Pancreas (tissue), 10 donors: Measurements from ENCODE around the gene RNF41. TPM values are rescaled to one million over a fixed set of nuclear protein-coding genes. Genes with fewer than 3 reads are reported as not detected.

Experiments
- ATAC-seq, 4 donors: fragments of 200-7000 bp; cut with Tn5 transposase; one replicate each; pipeline versions ENCODE4 v1.8.0 to v1.9.1; 2020; ENCODE audit warnings: mild to moderate bottlenecking in 4 of 4, moderate library complexity in 4 of 4
- DNase-seq, 6 donors: peaks; one replicate each; pipeline ENCODE4 v3.0.0-alpha.2; 2020
- FAIRE-seq: peaks from 2 replicates; lab custom pipeline; 2012; peaks lifted over from hg19 to GRCh38; lab: Jason Lieb, UNC
- H3K27ac ChIP-seq, 4 donors: fragments of 200-600 bp; sonication (generic); 1 replicate in 3 of 4; 2 replicates in 1 of 4; pipeline versions ENCODE4 v1.5.0 to v1.8.0; 2020
- H3K27me3 ChIP-seq, 4 donors: fragments of 200-600 bp; one replicate each; pipeline ENCODE4 v1.8.0; 2021
- H3K36me3 ChIP-seq, 3 donors: fragments of 200-600 bp; sonication (generic) in 1 of 3; one replicate each; pipeline versions ENCODE4 v1.5.0 to v1.8.0; 2020 to 2021
- H3K4me1 ChIP-seq, 3 donors: fragments of 200-600 bp; one replicate each; pipeline ENCODE4 v1.8.0; 2021
- H3K4me3 ChIP-seq, 4 donors: fragments of 200-600 bp; sonication (generic) in 2 of 4; one replicate each; pipeline versions ENCODE4 v1.5.0 to v1.8.0; 2020 to 2021
- H3K9me3 ChIP-seq, 4 donors: fragments of 200-600 bp; one replicate each; pipeline ENCODE4 v1.8.0; 2021
- WGBS, 2 donors: extraction: QIAGEN DNeasy Blood & Tissue Kit; methylation state at CpG; one replicate each; pipeline ENCODE4 v1.1.7; 2013; 5-methylcytosine and 5-hydroxymethylcytosine counted together
- intact Hi-C, 3 donors: fragments of 100-400 bp; cut with DNase I; formaldehyde crosslinking; loops; one replicate each; pipeline versions ENCODE4 v1.11.1 to v1.14.2; 2022
- polyA plus RNA-seq, 2 donors: library from polyadenylated mRNA; stranded (reverse); fragments of 200-250 nt; gene quantifications; one replicate each; pipeline ENCODE4 v1.2.3, GENCODE V29; 2013
- total RNA-seq, 6 donors: library from RNA; stranded (reverse); fragmentation: NEBNext Ultra II Directional in 4 of 6; extraction: Animal tissue kit (Norgen Biotek cat#: 25700) in 4 of 6; gene quantifications; one replicate each; pipeline versions ENCODE4 v1.2.1 to v1.2.4, GENCODE V29; 2021 to 2023
- TF ChIP-seq, protein P1 (sequence below), 4 donors: fragments of 200-600 bp; sonication (generic) in 3 of 4; IDR thresholded peaks; one replicate each; pipeline versions ENCODE4 v1.5.0 to v1.8.0; 2021; ENCODE audit warnings: antibody characterized with exemption in 4 of 4
- donor health status: healthy with polysubstance abuse.
- donor health status: DM: no; HTN: no; CAD: no; lungs with moderate emphysema.
- donor health status: DM: no; HTN: no; CAD: no.
- donor health status: control.
- donor health status: control.
- donor health status: Bipolar disorder and iron deficiency.
- donor health status: DM: yes; HTN: yes; CAD: no.
- donor health status: DM: no; HTN: no; CAD: no.
- donor health status: DM: no; HTN: no; CAD: no.
- donor health status: DM: yes; HTN: yes; CAD: no.

The RNF41 gene
- total and polyA plus RNA-seq, 8 donors = 6.8 to 21.9 (median 15.9) TPM

GRCh38 chr12:56152756-56153677, 68.7 kb downstream of the RNF41 start:
- no peaks in the 10 kb centered on the region for H3K36me3 ChIP-seq
- H3K4me3 ChIP-seq = peak overlapping the region; percentile 15 to 59 (median 55)
- TF ChIP-seq, protein P1, sequence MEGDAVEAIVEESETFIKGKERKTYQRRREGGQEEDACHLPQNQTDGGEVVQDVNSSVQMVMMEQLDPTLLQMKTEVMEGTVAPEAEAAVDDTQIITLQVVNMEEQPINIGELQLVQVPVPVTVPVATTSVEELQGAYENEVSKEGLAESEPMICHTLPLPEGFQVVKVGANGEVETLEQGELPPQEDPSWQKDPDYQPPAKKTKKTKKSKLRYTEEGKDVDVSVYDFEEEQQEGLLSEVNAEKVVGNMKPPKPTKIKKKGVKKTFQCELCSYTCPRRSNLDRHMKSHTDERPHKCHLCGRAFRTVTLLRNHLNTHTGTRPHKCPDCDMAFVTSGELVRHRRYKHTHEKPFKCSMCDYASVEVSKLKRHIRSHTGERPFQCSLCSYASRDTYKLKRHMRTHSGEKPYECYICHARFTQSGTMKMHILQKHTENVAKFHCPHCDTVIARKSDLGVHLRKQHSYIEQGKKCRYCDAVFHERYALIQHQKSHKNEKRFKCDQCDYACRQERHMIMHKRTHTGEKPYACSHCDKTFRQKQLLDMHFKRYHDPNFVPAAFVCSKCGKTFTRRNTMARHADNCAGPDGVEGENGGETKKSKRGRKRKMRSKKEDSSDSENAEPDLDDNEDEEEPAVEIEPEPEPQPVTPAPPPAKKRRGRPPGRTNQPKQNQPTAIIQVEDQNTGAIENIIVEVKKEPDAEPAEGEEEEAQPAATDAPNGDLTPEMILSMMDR (IDR thresholded peaks at IDR 0.05) = no peak
- H3K27me3 ChIP-seq = no peaks in the 10 kb centered on the region
- ATAC-seq (no peak), FAIRE-seq (no peak), DNase-seq (no peak)
- H3K27ac ChIP-seq = peak overlapping the region in 1 of 4 donors; percentile 96
- no peaks in the 10 kb centered on the region for H3K9me3 ChIP-seq
- WGBS, 2 donors = 10 to 15% methylated on average over 8 of the region's 8 CpGs
- intact Hi-C loops = no loop called here
- peaks cover 5 to 15% (median 8%) of the 10 kb centered on the region in 3 donors for H3K4me1 ChIP-seq

Other genes starting within 250 kb of the RNF41 start
- 10 to 100 TPM; 25.8 to 76.8 (median 37.6) TPM for gene RAB5B, start 247.8 kb downstream of the RNF41 start, total RNA-seq
- 10 to 100 TPM; 19.8 to 37.1 TPM for gene RAB5B, start 247.8 kb downstream of the RNF41 start, polyA plus RNA-seq
- 10 to 100 TPM in 3 of 6 donors, 1 to 10 TPM in 3; 6.0 to 17.4 (median 9.2) TPM for gene SUOX, start 224.6 kb downstream of the RNF41 start, total RNA-seq
- 10 to 100 TPM; 15.4 to 20.4 TPM for gene SUOX, start 224.6 kb downstream of the RNF41 start, polyA plus RNA-seq
- gene IKZF4, start 200.9 kb downstream of the RNF41 start, total RNA-seq = 1 to 10 TPM; 2.4 to 5.0 (median 3.1) TPM
- gene IKZF4, start 200.9 kb downstream of the RNF41 start, polyA plus RNA-seq = 1 to 10 TPM; 1.8 to 3.7 TPM
- 10 to 100 TPM; 13.8 to 37.2 (median 27.5) TPM for gene RPS26, start 180.0 kb downstream of the RNF41 start, total RNA-seq
- 100 to 1,000 TPM; 438 to 593 TPM for gene RPS26, start 180.0 kb downstream of the RNF41 start, polyA plus RNA-seq
- 100 to 1,000 TPM in 1 of 6 donors, 10 to 100 TPM in 5; 29.5 to 106 (median 50.7) TPM for gene ERBB3, start 141.8 kb downstream of the RNF41 start, total RNA-seq
- gene ERBB3, start 141.8 kb downstream of the RNF41 start, polyA plus RNA-seq = 10 to 100 TPM; 35.1 to 50.1 TPM
- 10 to 100 TPM; 30.1 to 59.8 (median 42.7) TPM for gene PA2G4, start 117.4 kb downstream of the RNF41 start, total RNA-seq
- gene PA2G4, start 117.4 kb downstream of the RNF41 start, polyA plus RNA-seq = 10 to 100 TPM; 38.2 to 43.5 TPM
- 1,000 to 10,000 TPM; 2,275 to 3,960 (median 2,741) TPM for gene RPL41, start 105.3 kb downstream of the RNF41 start, total RNA-seq
- gene RPL41, start 105.3 kb downstream of the RNF41 start, polyA plus RNA-seq = 1,000 to 10,000 TPM; 1,821 to 3,381 TPM
- 1 to 10 TPM; 2.6 to 4.1 (median 3.2) TPM for gene ZC3H10, start 103.7 kb downstream of the RNF41 start, total RNA-seq
- gene ZC3H10, start 103.7 kb downstream of the RNF41 start, polyA plus RNA-seq = 1 to 10 TPM; 1.9 to 3.0 TPM
- 10 to 100 TPM; 42.8 to 55.1 (median 46.5) TPM for gene ESYT1, start 93.7 kb downstream of the RNF41 start, total RNA-seq
- gene ESYT1, start 93.7 kb downstream of the RNF41 start, polyA plus RNA-seq = 10 to 100 TPM; 22.5 to 40.2 TPM
- 10 to 100 TPM in 5 of 6 donors, 1 to 10 TPM in 1; 6.7 to 18.2 (median 14.7) TPM for gene MYL6B, start 69.3 kb downstream of the RNF41 start, total RNA-seq
- 10 to 100 TPM; 39.3 to 65.9 TPM for gene MYL6B, start 69.3 kb downstream of the RNF41 start, polyA plus RNA-seq
- 100 to 1,000 TPM; 270 to 669 (median 431) TPM for gene MYL6, start 63.6 kb downstream of the RNF41 start, total RNA-seq
- 1,000 to 10,000 TPM in 1 of 2 donors, 100 to 1,000 TPM in 1; 887 to 1,217 TPM for gene MYL6, start 63.6 kb downstream of the RNF41 start, polyA plus RNA-seq
- 10 to 100 TPM; 26.3 to 64.5 (median 38.2) TPM for gene SMARCC2, start 32.4 kb downstream of the RNF41 start, total RNA-seq
- gene SMARCC2, start 32.4 kb downstream of the RNF41 start, polyA plus RNA-seq = 10 to 100 TPM; 33.1 to 42.2 TPM
- 10 to 100 TPM; 14.3 to 23.6 (median 18.3) TPM for gene NABP2, start 2.4 kb upstream of the RNF41 start, total RNA-seq
- gene NABP2, start 2.4 kb upstream of the RNF41 start, polyA plus RNA-seq = 10 to 100 TPM; 14.1 to 17.9 TPM
- 100 to 1,000 TPM; 108 to 289 (median 226) TPM for gene SLC39A5, start 8.1 kb upstream of the RNF41 start, total RNA-seq
- 100 to 1,000 TPM; 307 to 615 TPM for gene SLC39A5, start 8.1 kb upstream of the RNF41 start, polyA plus RNA-seq
- 10 to 100 TPM; 12.1 to 25.1 (median 17.9) TPM for gene ANKRD52, start 36.5 kb upstream of the RNF41 start, total RNA-seq
- gene ANKRD52, start 36.5 kb upstream of the RNF41 start, polyA plus RNA-seq = 10 to 100 TPM in 1 of 2 donors, 1 to 10 TPM in 1; 8.0 to 12.2 TPM
- 10 to 100 TPM in 4 of 6 donors, 1 to 10 TPM in 2; 8.0 to 12.9 (median 11.1) TPM for gene COQ10A, start 45.0 kb upstream of the RNF41 start, total RNA-seq
- 10 to 100 TPM; 23.8 to 36.4 TPM for gene COQ10A, start 45.0 kb upstream of the RNF41 start, polyA plus RNA-seq
- gene CS, start 78.4 kb upstream of the RNF41 start, total RNA-seq = 100 to 1,000 TPM in 2 of 6 donors, 10 to 100 TPM in 4; 80.0 to 120 (median 97.2) TPM
- 10 to 100 TPM; 32.0 to 45.4 TPM for gene CS, start 78.4 kb upstream of the RNF41 start, polyA plus RNA-seq
- gene CNPY2, start 94.1 kb upstream of the RNF41 start, total RNA-seq = 10 to 100 TPM; 45.3 to 94.2 (median 66.3) TPM
- gene CNPY2, start 94.1 kb upstream of the RNF41 start, polyA plus RNA-seq = 100 to 1,000 TPM; 109 to 141 TPM
- gene PAN2, start 112.1 kb upstream of the RNF41 start, total RNA-seq = 10 to 100 TPM; 24.3 to 73.0 (median 41.7) TPM
- 100 to 1,000 TPM in 1 of 2 donors, 10 to 100 TPM in 1; 78.5 to 111 TPM for gene PAN2, start 112.1 kb upstream of the RNF41 start, polyA plus RNA-seq
- 1 to 10 TPM in 2 of 6 donors, under 1 TPM in 3, not detected in 1; 0.20 to 3.7 (median 0.41) TPM for gene IL23A, start 117.0 kb upstream of the RNF41 start, total RNA-seq
- 1 to 10 TPM in 1 of 2 donors, under 1 TPM in 1; 0.38 to 1.3 TPM for gene IL23A, start 117.0 kb upstream of the RNF41 start, polyA plus RNA-seq
- 10 to 100 TPM; 25.5 to 88.5 (median 38.4) TPM for gene STAT2, start 138.2 kb upstream of the RNF41 start, total RNA-seq
- gene STAT2, start 138.2 kb upstream of the RNF41 start, polyA plus RNA-seq = 10 to 100 TPM; 48.4 to 57.3 TPM
- gene APOF, start 140.9 kb upstream of the RNF41 start, total RNA-seq = under 1 TPM in 1 of 6 donors, not detected in 5; 0.13 TPM
- gene APOF, start 140.9 kb upstream of the RNF41 start, polyA plus RNA-seq = under 1 TPM in 1 of 2 donors, not detected in 1; 0.05 TPM
- gene TIMELESS, start 227.5 kb upstream of the RNF41 start, total RNA-seq = 1 to 10 TPM; 3.7 to 5.8 (median 4.5) TPM
- 1 to 10 TPM; 5.6 to 7.6 TPM for gene TIMELESS, start 227.5 kb upstream of the RNF41 start, polyA plus RNA-seq
- not detected for gene MIP, start 232.7 kb upstream of the RNF41 start, total RNA-seq
- gene MIP, start 232.7 kb upstream of the RNF41 start, polyA plus RNA-seq = not detected
- gene SPRYD4, start 246.7 kb upstream of the RNF41 start, total RNA-seq = 1 to 10 TPM; 1.5 to 2.9 (median 1.9) TPM
- gene SPRYD4, start 246.7 kb upstream of the RNF41 start, polyA plus RNA-seq = 1 to 10 TPM; 2.1 to 2.3 TPM